OCI-LY3 (cell line): ENCODE data around the gene MLXIPL.
"Not testable (repeated sequence)": the region's sequence is repeated elsewhere in the genome, so short reads cannot be mapped to it uniquely, and the experiment has no call there.

Source experiments
- H2AFZ ChIP-seq: fragments of 200-600, 300-600 bp; shearing (Covaris generic); 2 replicates; pipeline ENCODE4 v1.6.0; 2014; ENCODE audit warnings: antibody characterized with exemption, low read depth, low read length
- H3K27ac ChIP-seq: fragments of 200-600, 300-600 bp; sonication (generic); 2 replicates; pipeline ENCODE4 v1.5.1; 2014; ENCODE audit warnings: mild to moderate bottlenecking, low read length, moderate library complexity, mixed read lengths
- H3K27me3 ChIP-seq: fragments of 200-600, 300-600 bp; sonication (generic); 2 replicates; pipeline ENCODE4 v1.6.1; 2014; ENCODE audit warnings: low read depth, low read length, mixed read lengths
- H3K36me3 ChIP-seq: fragments of 200-600, 300-600 bp; sonication (generic); replicated peaks from 2 replicates; pipeline ENCODE3; 2014; ENCODE audit warnings: low read depth, low read length, mixed read lengths
- H3K4me1 ChIP-seq: fragments of 300-600, 200-600 bp; sonication (generic); 2 replicates; pipeline ENCODE4 v1.6.1; 2014; ENCODE audit warnings: low read length, mixed read lengths
- H3K4me2 ChIP-seq: fragments of 200-600, 300-600 bp; sonication (generic); 2 replicates; pipeline ENCODE4 v1.6.1; 2014; ENCODE audit warnings: low read length, mixed read lengths
- H3K4me3 ChIP-seq: fragments of 300-600, 200-600 bp; sonication (generic); 2 replicates; pipeline ENCODE4 v1.5.1; 2014; ENCODE audit warnings: antibody characterized with exemption, mild to moderate bottlenecking, low read length, moderate library complexity
- H3K79me2 ChIP-seq: fragments of 300-600, 200-600 bp; shearing (Covaris generic); 2 replicates; pipeline ENCODE4 v1.6.1; 2014; ENCODE audit warnings: mild to moderate bottlenecking, low read length, mixed read lengths
- H3K9ac ChIP-seq: fragments of 300-600, 200-600 bp; shearing (Covaris generic); 2 replicates; pipeline ENCODE4 v1.6.0; 2014; ENCODE audit warnings: mild to moderate bottlenecking, low read length, moderate library complexity
- H3K9me3 ChIP-seq: fragments of 200-600, 300-600 bp; shearing (Covaris generic); 2 replicates; pipeline ENCODE4 v1.6.1; 2014; ENCODE audit warnings: low read length, mixed read lengths; ENCODE audit not compliant: insufficient read depth
- H4K20me1 ChIP-seq: fragments of 200-600, 300-600 bp; sonication (generic); 2 replicates; pipeline ENCODE4 v1.6.1; 2016; ENCODE audit warnings: low read length, mixed read lengths; ENCODE audit not compliant: insufficient read depth
- EZH2phosphoT487 ChIP-seq: fragments of 200-600 bp; shearing (Covaris generic); IDR thresholded peaks from 2 replicates; pipeline ENCODE4 v1.6.1; 2018; ENCODE audit warnings: antibody characterized with exemption, mixed run types, low read depth
- TF ChIP-seq, protein P1 (sequence below): fragments of 200-600, 300-600 bp; sonication (generic); IDR thresholded peaks from 2 replicates; pipeline ENCODE4 v1.5.1; 2014; ENCODE audit warnings: antibody characterized with exemption, low read length, low read depth

Gene MLXIPL

DNA sequence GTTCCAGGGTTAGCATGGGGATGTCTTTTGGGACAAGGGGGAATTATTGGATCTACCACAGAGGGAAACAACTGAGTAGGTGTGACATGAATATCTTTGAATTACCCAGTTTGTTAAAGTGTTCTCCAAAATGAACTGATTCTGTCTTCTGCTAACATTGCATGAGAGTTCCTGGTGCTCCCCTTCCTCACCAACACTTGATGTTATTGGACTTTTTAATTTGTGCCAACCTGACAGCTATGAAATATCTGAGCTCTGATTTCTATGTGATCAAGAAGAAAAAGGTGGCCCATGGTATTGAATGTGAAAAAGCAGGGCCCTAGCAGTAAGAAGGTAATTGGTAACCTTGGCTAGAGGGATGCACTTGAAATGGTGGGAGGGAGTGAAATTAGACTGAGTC, 38.7 kb upstream of the MLXIPL start:
- no peak for TF ChIP-seq EZH2phosphoT487
- TF ChIP-seq, protein P1, sequence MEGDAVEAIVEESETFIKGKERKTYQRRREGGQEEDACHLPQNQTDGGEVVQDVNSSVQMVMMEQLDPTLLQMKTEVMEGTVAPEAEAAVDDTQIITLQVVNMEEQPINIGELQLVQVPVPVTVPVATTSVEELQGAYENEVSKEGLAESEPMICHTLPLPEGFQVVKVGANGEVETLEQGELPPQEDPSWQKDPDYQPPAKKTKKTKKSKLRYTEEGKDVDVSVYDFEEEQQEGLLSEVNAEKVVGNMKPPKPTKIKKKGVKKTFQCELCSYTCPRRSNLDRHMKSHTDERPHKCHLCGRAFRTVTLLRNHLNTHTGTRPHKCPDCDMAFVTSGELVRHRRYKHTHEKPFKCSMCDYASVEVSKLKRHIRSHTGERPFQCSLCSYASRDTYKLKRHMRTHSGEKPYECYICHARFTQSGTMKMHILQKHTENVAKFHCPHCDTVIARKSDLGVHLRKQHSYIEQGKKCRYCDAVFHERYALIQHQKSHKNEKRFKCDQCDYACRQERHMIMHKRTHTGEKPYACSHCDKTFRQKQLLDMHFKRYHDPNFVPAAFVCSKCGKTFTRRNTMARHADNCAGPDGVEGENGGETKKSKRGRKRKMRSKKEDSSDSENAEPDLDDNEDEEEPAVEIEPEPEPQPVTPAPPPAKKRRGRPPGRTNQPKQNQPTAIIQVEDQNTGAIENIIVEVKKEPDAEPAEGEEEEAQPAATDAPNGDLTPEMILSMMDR = no peak
- H3K9ac ChIP-seq = no peak overlapping the region
- peaks cover 3% of the 10 kb centered on the region; the same call in 1 of the 2 replicates for H3K9me3 ChIP-seq
- H4K20me1 ChIP-seq = no peaks in the 10 kb centered on the region
- no peaks in the 10 kb centered on the region for H3K36me3 ChIP-seq
- H2AFZ ChIP-seq = no peak overlapping the region
- no peak overlapping the region for H3K27ac ChIP-seq
- peaks cover 12% of the 10 kb centered on the region; the same call in 1 of the 2 replicates for H3K27me3 ChIP-seq
- no peaks in the 10 kb centered on the region for H3K4me1 ChIP-seq
- H3K4me3 ChIP-seq = no peak overlapping the region
- no peaks in the 10 kb centered on the region for H3K79me2 ChIP-seq
- no peak overlapping the region for H3K4me2 ChIP-seq

DNA sequence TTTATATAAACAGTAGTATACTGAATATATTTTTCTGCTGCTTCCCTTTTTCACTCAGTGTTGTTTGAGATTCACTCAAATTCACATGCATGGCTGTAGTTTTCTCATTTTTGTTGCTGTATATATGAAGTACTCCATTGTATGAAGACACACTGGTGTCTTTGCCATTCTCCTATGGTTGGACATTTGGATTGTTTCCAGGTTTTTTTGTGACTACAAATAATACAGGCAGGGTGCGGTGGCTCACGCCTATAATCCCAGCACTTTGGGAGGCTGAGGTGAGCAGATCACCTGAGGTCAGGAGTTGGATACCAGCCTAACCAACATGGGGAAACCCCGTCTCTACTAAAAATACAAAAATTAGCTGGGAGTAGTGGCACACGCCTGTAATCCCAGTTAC, 36.3 kb upstream of the MLXIPL start:
- H3K4me2 ChIP-seq, H3K4me1 ChIP-seq, H2AFZ ChIP-seq, H4K20me1 ChIP-seq, H3K27ac ChIP-seq, H3K4me3 ChIP-seq, H3K9ac ChIP-seq, H3K79me2 ChIP-seq, H3K36me3 ChIP-seq, H3K27me3 ChIP-seq, H3K9me3 ChIP-seq: not testable (repeated sequence)

DNA sequence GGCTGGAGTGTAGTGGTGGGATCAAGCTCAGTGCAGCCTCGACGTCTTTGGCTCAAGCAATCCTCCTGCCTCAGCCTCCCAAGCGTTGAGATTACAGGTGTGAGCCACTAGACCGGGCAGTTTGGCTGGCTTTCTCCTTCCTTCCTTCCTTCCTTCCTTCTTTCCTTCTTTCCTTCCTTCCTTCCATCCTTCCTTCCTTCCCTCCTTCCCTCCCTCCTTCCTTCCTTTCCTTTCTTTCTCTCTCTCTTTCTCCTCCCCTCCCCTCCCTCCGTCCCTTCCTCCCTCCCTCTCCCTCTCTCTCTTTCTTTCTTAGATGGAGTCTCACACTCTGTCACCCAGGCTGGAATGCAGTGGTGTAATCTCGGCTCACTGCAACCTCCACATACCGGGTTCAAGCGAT, 35.7 kb upstream of the MLXIPL start:
- H3K79me2 ChIP-seq = no peaks in the 10 kb centered on the region
- H3K9ac ChIP-seq = no peak overlapping the region
- no peaks in the 10 kb centered on the region for H3K4me1 ChIP-seq
- peaks cover 3% of the 10 kb centered on the region; the same call in 1 of the 2 replicates for H3K9me3 ChIP-seq
- no peaks in the 10 kb centered on the region for H4K20me1 ChIP-seq
- H3K27me3 ChIP-seq = peaks cover 4% of the 10 kb centered on the region; the same call in 1 of the 2 replicates
- H3K4me2 ChIP-seq = no peak overlapping the region
- TF ChIP-seq, protein P1 = no peak
- TF ChIP-seq EZH2phosphoT487 = no peak
- H3K27ac ChIP-seq = no peak overlapping the region
- no peaks in the 10 kb centered on the region for H3K36me3 ChIP-seq
- H2AFZ ChIP-seq = no peak overlapping the region
- H3K4me3 ChIP-seq = no peak overlapping the region

DNA sequence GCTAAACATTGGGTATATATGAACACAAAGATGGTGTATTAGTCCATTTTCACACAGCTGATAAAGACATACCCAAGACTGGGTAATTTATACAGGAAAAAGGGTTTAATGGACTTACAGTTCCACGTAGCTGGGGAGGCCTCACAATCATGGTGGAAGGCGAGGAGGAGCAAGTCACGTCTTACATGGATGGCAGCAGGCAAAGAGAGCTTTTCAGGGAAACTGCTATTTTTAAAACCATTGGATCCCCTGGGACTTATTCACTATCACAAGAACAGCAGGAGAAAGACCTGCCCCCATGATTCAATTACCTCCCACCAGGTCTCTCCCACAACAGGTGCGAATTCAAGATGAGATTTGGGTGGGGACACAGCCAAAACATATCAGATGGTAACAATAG, 31.0 kb upstream of the MLXIPL start:
- not testable (repeated sequence) for H3K27me3 ChIP-seq, H4K20me1 ChIP-seq, H3K9ac ChIP-seq, H3K36me3 ChIP-seq, H3K4me2 ChIP-seq, H3K9me3 ChIP-seq, H3K27ac ChIP-seq, H3K4me1 ChIP-seq, H3K79me2 ChIP-seq, H3K4me3 ChIP-seq, H2AFZ ChIP-seq

DNA sequence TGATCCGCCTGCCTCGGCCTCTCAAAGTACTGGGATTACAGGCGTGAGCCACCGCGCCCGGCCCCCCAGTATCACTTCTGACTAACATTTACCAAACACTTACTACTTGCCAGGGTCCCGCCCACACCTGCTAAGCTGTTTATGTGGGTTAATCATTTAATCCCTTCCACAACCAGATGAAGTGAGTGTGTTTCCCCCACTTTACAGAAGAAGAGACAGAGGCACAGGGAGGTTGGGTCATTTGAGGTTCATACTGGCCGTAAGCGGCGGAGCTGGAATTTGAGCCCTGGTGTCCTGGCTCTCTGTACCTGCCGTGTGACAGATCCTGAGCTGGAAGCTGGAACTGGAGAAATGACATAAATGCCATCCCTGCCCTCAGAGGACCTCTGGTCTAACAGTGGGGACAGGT, 28.2 kb upstream of the MLXIPL start:
- Histone ChIP-seq H3K9ac (no peak overlapping the region), H4K20me1 (no peaks in the 10 kb centered on the region), H3K27ac (no peak overlapping the region), H3K27me3 (peaks cover 14% of the 10 kb centered on the region; the same call in 1 of the 2 replicates), H3K36me3 (no peaks in the 10 kb centered on the region), H2AFZ (no peak overlapping the region), H3K4me2 (no peak overlapping the region), H3K9me3 (no peaks in the 10 kb centered on the region), H3K4me3 (no peak overlapping the region), H3K79me2 (no peaks in the 10 kb centered on the region), H3K4me1 (peaks cover 6% of the 10 kb centered on the region; the same call in 1 of the 2 replicates)
- TF ChIP-seq EZH2phosphoT487 = no peak
- TF ChIP-seq, protein P1 = no peak
